Measurements from ENCODE around the gene FKBP14. TPM values are rescaled to one million over a fixed set of nuclear protein-coding genes. Genes with fewer than 3 reads are reported as not detected.
"Not testable (repeated sequence)": the region's sequence is repeated elsewhere in the genome, so short reads cannot be mapped to it uniquely, and the experiment has no call there.

Gene FKBP14
- total RNA-seq, 6 experiments from 2014 or later: 60.0 to 73.0 (median 64.4) TPM

- Mint-ChIP-seq H3K36me3 (ENCODE audit: low read depth) (peaks cover 6% of the 10 kb centered on the region), H3K27ac (peak overlapping the region; percentile 10; the same call in 1 of the 2 replicates)
Observed at GRCh38 chr7:30068117-30068516, 41.6 kb upstream of the FKBP14 start.

GRCh38 chr7:30066687-30067086, 40.2 kb upstream of the FKBP14 start:
- DNase-seq: no peak
- H3K27me3 Mint-ChIP-seq (ENCODE audit: insufficient read depth): no peaks in the 10 kb centered on the region
- peaks cover 20% of the 10 kb centered on the region for H3K4me1 Mint-ChIP-seq (ENCODE audit: low read depth)
- no peak overlapping the region for H3K27ac Mint-ChIP-seq
- TF ChIP-seq CTCF (IDR thresholded peaks at IDR 0.05): no peak
- no peaks in the 10 kb centered on the region for H3K9me3 Mint-ChIP-seq
- no peak overlapping the region for H3K4me3 Mint-ChIP-seq
- peaks cover 6% of the 10 kb centered on the region for H3K36me3 Mint-ChIP-seq (ENCODE audit: low read depth)

More at GRCh38 chr7:30068117-30068516, 41.6 kb upstream of the FKBP14 start:
- H3K9me3 Mint-ChIP-seq: no peaks in the 10 kb centered on the region
- no peak for TF ChIP-seq CTCF (IDR thresholded peaks at IDR 0.05)
- DNase-seq: peak; percentile 82
- H3K27me3 Mint-ChIP-seq (ENCODE audit: insufficient read depth): no peaks in the 10 kb centered on the region
- H3K4me3 Mint-ChIP-seq: no peak overlapping the region
- peaks cover 20% of the 10 kb centered on the region for H3K4me1 Mint-ChIP-seq (ENCODE audit: low read depth)

- Mint-ChIP-seq H3K4me3 (no peak overlapping the region), H3K4me1 (ENCODE audit: low read depth) (peaks cover 20% of the 10 kb centered on the region), H3K27ac (no peak overlapping the region), H3K9me3 (no peaks in the 10 kb centered on the region), H3K36me3 (ENCODE audit: low read depth) (no peaks in the 10 kb centered on the region; the same call in 1 of the 2 replicates), H3K27me3 (ENCODE audit: insufficient read depth) (no peaks in the 10 kb centered on the region)
- TF ChIP-seq CTCF (IDR thresholded peaks at IDR 0.05): no peak
- no peak for DNase-seq
Observed at GRCh38 chr7:30065746-30066145, 39.2 kb upstream of the FKBP14 start.

- Mint-ChIP-seq H3K36me3 (ENCODE audit: low read depth) (peaks cover 8% of the 10 kb centered on the region; the same call in 1 of the 2 replicates), H3K27me3 (ENCODE audit: insufficient read depth) (no peaks in the 10 kb centered on the region), H3K9me3 (no peaks in the 10 kb centered on the region), H3K27ac (no peak overlapping the region), H3K4me1 (ENCODE audit: low read depth) (peaks cover 10% of the 10 kb centered on the region), H3K4me3 (no peak overlapping the region)
- peak; percentile 36 for DNase-seq
- TF ChIP-seq CTCF (IDR thresholded peaks at IDR 0.05): peak; percentile 84
Observed at GRCh38 chr7:30062587-30062986, 36.1 kb upstream of the FKBP14 start.

- Mint-ChIP-seq H3K4me1 (ENCODE audit: low read depth) (peaks cover 15% of the 10 kb centered on the region), H3K36me3 (ENCODE audit: low read depth) (peaks cover 12% of the 10 kb centered on the region)
- H3K9me3 Mint-ChIP-seq; H3K27ac Mint-ChIP-seq; H3K4me3 Mint-ChIP-seq; DNase-seq; H3K27me3 Mint-ChIP-seq (ENCODE audit: insufficient read depth): not testable (repeated sequence)
- peak; percentile 68 for TF ChIP-seq CTCF (IDR thresholded peaks at IDR 0.05)
Observed at GRCh38 chr7:30061786-30062185, 35.3 kb upstream of the FKBP14 start.

- Mint-ChIP-seq H3K27me3 (ENCODE audit: insufficient read depth) (no peaks in the 10 kb centered on the region; the same call in 1 of the 2 replicates), H3K36me3 (ENCODE audit: low read depth) (peaks cover 16% of the 10 kb centered on the region), H3K4me3 (no peak overlapping the region), H3K4me1 (ENCODE audit: low read depth) (peaks cover 30% of the 10 kb centered on the region), H3K27ac (peak overlapping the region; percentile 59), H3K9me3 (no peaks in the 10 kb centered on the region)
- DNase-seq: no peak
- no peak for TF ChIP-seq CTCF (IDR thresholded peaks at IDR 0.05)
Observed at GRCh38 chr7:30057741-30058140, 31.2 kb upstream of the FKBP14 start.
